ENCODE measurements around the gene PHACTR3. TPM values are rescaled to one million over a fixed set of nuclear protein-coding genes. Genes with fewer than 3 reads are reported as not detected.

PHACTR3 gene
- total and polyA plus RNA-seq, 2 donors (not counting 3 experiments of a cell fraction or from before 2014, with no cell fraction given): not detected

- no peak overlapping the region for H2AFZ ChIP-seq (ENCODE audit: low read depth, low read length)
- no peak overlapping the region for H3K27ac ChIP-seq (ENCODE audit: insufficient read depth, low read depth, low read length)
- no peak overlapping the region for H3K4me3 ChIP-seq (replicated peaks in 1 of 3; ENCODE audit: insufficient read depth in 1 of 3, low read depth in 1 of 3, low read length in 3 of 3)
- FAIRE-seq (no peak), DNase-seq (ENCODE audit: low read depth, low spot score) (no peak)
- no peaks in the 10 kb centered on the region for H3K4me1 ChIP-seq (ENCODE audit: control insufficient read depth, extremely low read depth, insufficient read depth, low read length)
- no peak for TF ChIP-seq GATA2 (IDR thresholded peaks at IDR 0.05; ENCODE audit: insufficient read depth, insufficient read length, low read depth, low read length)
- TF ChIP-seq JUN (IDR thresholded peaks at IDR 0.05; ENCODE audit: borderline replicate concordance, insufficient read depth, insufficient read length, low read depth): no peak
- TF ChIP-seq POLR2AphosphoS5 (IDR thresholded peaks at IDR 0.05; ENCODE audit: insufficient read depth, low read depth, low read length): no peak
- no peak for TF ChIP-seq FOS (IDR thresholded peaks at IDR 0.05; ENCODE audit: borderline replicate concordance, insufficient read depth, low read length)
- TF ChIP-seq EZH2 (IDR thresholded peaks at IDR 0.05; ENCODE audit: borderline replicate concordance, low read depth, low read length, severe bottlenecking): no peak
- TF ChIP-seq MAX (IDR thresholded peaks at IDR 0.05; ENCODE audit: insufficient read depth, insufficient read length): no peak
- no peak for TF ChIP-seq CTCF (IDR thresholded peaks at IDR 0.05; ENCODE audit: extremely low read depth in 1 of 2, insufficient read depth in 1 of 2, low read depth in 1 of 2, low read length in 2 of 2)
- no peak for TF ChIP-seq MYC (IDR thresholded peaks at IDR 0.05; ENCODE audit: low read depth, low read length)
- TF ChIP-seq POLR2A (IDR thresholded peaks at IDR 0.05; ENCODE audit: low read depth, low read length): no peak
- H3K9me3 ChIP-seq (replicated peaks; ENCODE audit: control insufficient read depth, insufficient read depth, low read length): peaks cover 3% of the 10 kb centered on the region
- intact Hi-C loops (cut with micrococcal nuclease): no loop called here
- H3K79me2 ChIP-seq (ENCODE audit: control insufficient read depth, insufficient read depth, low read length): no peaks in the 10 kb centered on the region
- dilution Hi-C loops (cut with MboI; ENCODE audit: extremely low pct_ligation_motif_present, low sequenced_read_pairs): no loop called here
- BruUV-seq (replicated peaks): no TSS peak
- ChIA-PET CTCF (no interaction called here), POLR2A (no interaction called here)
- H4K20me1 ChIP-seq (replicated peaks; ENCODE audit: control insufficient read depth, extremely low read depth, insufficient read depth, low read length): no peaks in the 10 kb centered on the region
- H3K27me3 ChIP-seq (ENCODE audit: control insufficient read depth in 2 of 2, insufficient read depth in 2 of 2, low read length in 2 of 2): no peaks in the 10 kb centered on the region
- H3K4me2 ChIP-seq (ENCODE audit: insufficient read depth, low read length): no peak overlapping the region
- no peaks in the 10 kb centered on the region for H3K36me3 ChIP-seq (ENCODE audit: control insufficient read depth in 2 of 2, extremely low read depth in 1 of 2, insufficient read depth in 2 of 2, low read length in 2 of 2)
- H3K9ac ChIP-seq (replicated peaks; ENCODE audit: extremely low read depth, insufficient read depth, low read length): no peak overlapping the region
- H3K9me1 ChIP-seq (replicated peaks; ENCODE audit: control insufficient read depth, extremely low read depth, insufficient read depth, low read length): no peaks in the 10 kb centered on the region
Observed at GRCh38 chr20:59698598-59698997, 94.3 kb downstream of the PHACTR3 start.
